ENCODE results near the gene EZR.

Gene EZR

DNA sequence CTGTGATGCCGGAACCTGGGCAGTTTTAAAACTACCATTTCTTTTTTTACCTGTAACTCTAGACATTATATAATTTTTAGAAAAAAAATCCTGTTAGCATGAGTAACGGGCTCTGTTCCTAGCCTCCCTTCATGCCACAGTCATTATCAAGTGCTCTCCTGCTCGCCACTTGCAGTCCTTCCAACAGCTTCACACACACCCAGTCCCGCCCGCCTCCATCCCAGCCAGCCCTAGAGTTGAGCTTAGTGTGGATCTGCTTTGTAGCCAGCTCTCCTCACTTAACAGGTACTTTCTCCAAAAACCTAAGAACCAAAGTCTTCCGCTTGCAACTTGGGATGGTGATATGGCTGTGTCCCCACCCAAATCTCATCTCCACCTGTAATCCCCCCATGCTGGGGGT is 51.5 kb downstream of the EZR start:
- Histone ChIP-seq H3K27me3 (ENCODE audit: control insufficient read depth, insufficient read depth, low read length, poor library complexity, severe bottlenecking) (no peaks in the 10 kb centered on the region), H3K36me3 (ENCODE audit: control insufficient read depth, insufficient read depth, low read length) (peaks cover 42% of the 10 kb centered on the region), H3K4me1 (ENCODE audit: control insufficient read depth, insufficient read depth, low read length) (no peaks in the 10 kb centered on the region), H3K27ac (ENCODE audit: insufficient read depth, low read depth, low read length, poor library complexity, severe bottlenecking) (no peak overlapping the region), H3K4me3 (ENCODE audit: insufficient read depth, low read depth, low read length) (no peak overlapping the region), H3K9me3 (ENCODE audit: control insufficient read depth, low read length) (no peaks in the 10 kb centered on the region)
- WGBS, 2 experiments = 95 to 96% methylated on average over 6 of the region's 6 CpGs

- H3K27me3 ChIP-seq (ENCODE audit: control insufficient read depth, insufficient read depth, low read length, poor library complexity, severe bottlenecking) = no peaks in the 10 kb centered on the region
- no peak overlapping the region for H3K27ac ChIP-seq (ENCODE audit: insufficient read depth, low read depth, low read length, poor library complexity, severe bottlenecking)
- H3K4me3 ChIP-seq (ENCODE audit: insufficient read depth, low read depth, low read length) = no peak overlapping the region
- H3K4me1 ChIP-seq (ENCODE audit: control insufficient read depth, insufficient read depth, low read length) = no peaks in the 10 kb centered on the region
- peaks cover 37% of the 10 kb centered on the region for H3K36me3 ChIP-seq (ENCODE audit: control insufficient read depth, insufficient read depth, low read length)
- H3K9me3 ChIP-seq (ENCODE audit: control insufficient read depth, low read length) = no peaks in the 10 kb centered on the region
- 95% methylated on average over 38 of the region's 38 CpGs for WGBS, 2 experiments
These were observed 52.3 kb downstream of the EZR start for GRCh38 chr6:158766621-158767455.

GRCh38 chr6:158765499-158766068 is 53.6 kb downstream of the EZR start:
- H3K9me3 ChIP-seq (ENCODE audit: control insufficient read depth, low read length) = no peaks in the 10 kb centered on the region
- H3K27ac ChIP-seq (ENCODE audit: insufficient read depth, low read depth, low read length, poor library complexity, severe bottlenecking) = no peak overlapping the region
- H3K27me3 ChIP-seq (ENCODE audit: control insufficient read depth, insufficient read depth, low read length, poor library complexity, severe bottlenecking) = no peaks in the 10 kb centered on the region
- 88 to 91% methylated on average over 13 of the region's 13 CpGs for WGBS, 2 experiments
- H3K36me3 ChIP-seq (ENCODE audit: control insufficient read depth, insufficient read depth, low read length) = peaks cover 35% of the 10 kb centered on the region
- H3K4me1 ChIP-seq (ENCODE audit: control insufficient read depth, insufficient read depth, low read length) = no peaks in the 10 kb centered on the region
- H3K4me3 ChIP-seq (ENCODE audit: insufficient read depth, low read depth, low read length) = no peak overlapping the region

- no peaks in the 10 kb centered on the region for H3K4me1 ChIP-seq (ENCODE audit: control insufficient read depth, insufficient read depth, low read length)
- no peaks in the 10 kb centered on the region for H3K27me3 ChIP-seq (ENCODE audit: control insufficient read depth, insufficient read depth, low read length, poor library complexity, severe bottlenecking)
- no peak overlapping the region for H3K27ac ChIP-seq (ENCODE audit: insufficient read depth, low read depth, low read length, poor library complexity, severe bottlenecking)
- H3K9me3 ChIP-seq (ENCODE audit: control insufficient read depth, low read length) = no peaks in the 10 kb centered on the region
- no peak overlapping the region for H3K4me3 ChIP-seq (ENCODE audit: insufficient read depth, low read depth, low read length)
- peaks cover 31% of the 10 kb centered on the region for H3K36me3 ChIP-seq (ENCODE audit: control insufficient read depth, insufficient read depth, low read length)
- WGBS, 2 experiments = 93% methylated on average over 9 of the region's 9 CpGs
These were observed 54.2 kb downstream of the EZR start for GRCh38 chr6:158764926-158765325.

DNA sequence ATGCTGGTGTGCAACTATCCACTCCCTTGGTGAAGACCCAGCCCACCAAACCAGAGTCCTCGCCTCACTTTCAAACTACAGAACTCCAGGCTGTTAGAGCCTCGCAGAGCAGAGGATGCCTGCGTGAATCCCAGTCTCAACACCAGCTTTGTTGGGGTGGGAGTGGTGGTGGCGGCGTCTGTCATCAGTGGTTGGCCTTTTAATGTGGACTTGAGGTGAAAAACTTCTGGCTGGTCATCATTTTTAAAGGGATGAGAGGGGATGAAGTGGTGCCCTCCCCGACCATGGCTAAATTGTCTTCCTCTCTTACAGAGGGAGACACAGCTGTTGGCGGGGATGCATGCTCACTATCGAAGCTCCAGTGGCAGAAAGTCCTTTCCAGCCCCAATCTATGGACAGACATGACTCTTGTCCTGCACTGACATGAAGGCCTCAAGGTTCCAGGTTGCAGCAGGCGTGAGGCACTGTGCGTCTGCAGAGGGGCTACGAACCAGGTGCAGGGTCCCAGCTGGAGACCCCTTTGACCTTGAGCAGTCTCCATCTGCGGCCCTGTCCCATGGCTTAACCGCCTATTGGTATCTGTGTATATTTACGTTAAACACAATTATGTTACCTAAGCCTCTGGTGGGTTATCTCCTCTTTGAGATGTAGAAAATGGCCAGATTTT is 54.9 kb downstream of the EZR start:
- WGBS, 2 experiments = 94 to 95% methylated on average over 14 of the region's 14 CpGs
- H3K36me3 ChIP-seq (ENCODE audit: control insufficient read depth, insufficient read depth, low read length) = peaks cover 25% of the 10 kb centered on the region
- no peaks in the 10 kb centered on the region for H3K4me1 ChIP-seq (ENCODE audit: control insufficient read depth, insufficient read depth, low read length)
- no peak overlapping the region for H3K4me3 ChIP-seq (ENCODE audit: insufficient read depth, low read depth, low read length)
- H3K27ac ChIP-seq (ENCODE audit: insufficient read depth, low read depth, low read length, poor library complexity, severe bottlenecking) = no peak overlapping the region
- no peaks in the 10 kb centered on the region for H3K27me3 ChIP-seq (ENCODE audit: control insufficient read depth, insufficient read depth, low read length, poor library complexity, severe bottlenecking)
- no peaks in the 10 kb centered on the region for H3K9me3 ChIP-seq (ENCODE audit: control insufficient read depth, low read length)

DNA sequence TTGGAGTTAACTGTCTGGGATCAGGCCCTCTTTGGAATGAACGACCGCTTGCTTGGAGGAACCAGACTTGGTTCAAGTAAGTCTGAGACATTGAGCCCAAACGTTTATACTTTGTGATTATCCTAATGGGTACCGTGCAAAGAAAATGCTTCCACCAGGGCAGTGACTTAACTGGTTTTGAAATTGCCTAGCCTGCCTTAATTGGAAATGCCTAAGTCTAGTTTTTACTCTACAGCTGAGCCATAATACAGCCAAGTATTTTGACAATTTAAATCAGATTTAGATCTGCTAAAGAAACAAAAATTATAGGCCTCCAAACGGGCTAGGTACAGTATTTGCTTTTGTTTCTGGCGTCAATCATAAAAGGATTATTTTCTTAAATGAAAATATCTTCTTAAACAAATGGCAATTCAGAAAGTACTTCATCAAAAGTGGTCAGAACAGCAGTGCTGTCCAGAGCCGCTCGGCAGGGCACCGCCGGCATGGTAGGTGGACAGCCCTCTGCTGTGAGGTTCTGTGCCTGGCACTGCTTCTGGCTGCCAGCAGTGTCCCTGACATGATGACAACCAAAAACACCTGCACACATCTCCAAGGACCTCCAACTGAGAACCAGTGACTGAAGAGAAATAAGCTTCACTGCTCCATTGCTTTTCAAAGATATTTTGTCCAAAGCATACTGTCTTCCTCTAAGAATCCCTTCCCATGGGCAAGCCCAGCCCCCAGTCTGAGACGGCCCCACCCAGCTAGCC is 55.6 kb downstream of the EZR start:
- WGBS, 2 experiments = 85% methylated on average over 11 of the region's 11 CpGs
- Histone ChIP-seq H3K36me3 (ENCODE audit: control insufficient read depth, insufficient read depth, low read length) (peaks cover 21% of the 10 kb centered on the region), H3K9me3 (ENCODE audit: control insufficient read depth, low read length) (no peaks in the 10 kb centered on the region), H3K4me3 (ENCODE audit: insufficient read depth, low read depth, low read length) (no peak overlapping the region), H3K27me3 (ENCODE audit: control insufficient read depth, insufficient read depth, low read length, poor library complexity, severe bottlenecking) (no peaks in the 10 kb centered on the region), H3K4me1 (ENCODE audit: control insufficient read depth, insufficient read depth, low read length) (no peaks in the 10 kb centered on the region), H3K27ac (ENCODE audit: insufficient read depth, low read depth, low read length, poor library complexity, severe bottlenecking) (no peak overlapping the region)

- Histone ChIP-seq H3K27ac (ENCODE audit: insufficient read depth, low read depth, low read length, poor library complexity, severe bottlenecking) (no peak overlapping the region), H3K27me3 (ENCODE audit: control insufficient read depth, insufficient read depth, low read length, poor library complexity, severe bottlenecking) (no peaks in the 10 kb centered on the region)
These were observed 56.3 kb downstream of the EZR start for GRCh38 chr6:158762787-158763433.

DNA sequence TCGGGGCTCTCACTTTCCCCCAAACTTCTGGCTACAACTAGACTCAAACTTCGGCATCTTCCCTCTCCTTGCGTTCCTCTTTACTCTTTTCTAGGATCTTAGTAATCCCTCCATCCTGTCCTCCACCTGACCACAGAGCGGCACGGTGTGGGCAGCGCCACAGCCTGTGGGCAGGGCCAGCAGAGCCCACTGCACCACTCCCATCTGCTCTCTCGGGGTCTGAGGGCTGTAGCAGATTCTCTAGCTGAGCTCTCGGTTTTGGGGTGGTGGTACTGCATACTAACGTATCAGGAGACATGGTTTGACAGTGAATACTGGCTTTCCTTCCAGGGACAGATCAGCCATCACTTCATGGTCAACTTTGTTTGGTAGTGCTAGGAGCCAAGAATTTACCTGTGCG is 57.4 kb downstream of the EZR start:
- H3K9me3 ChIP-seq (ENCODE audit: control insufficient read depth, low read length) = no peaks in the 10 kb centered on the region
- 92 to 94% methylated on average over 10 of the region's 10 CpGs for WGBS, 2 experiments
- no peaks in the 10 kb centered on the region for H3K27me3 ChIP-seq (ENCODE audit: control insufficient read depth, insufficient read depth, low read length, poor library complexity, severe bottlenecking)
- peaks cover 8% of the 10 kb centered on the region for H3K36me3 ChIP-seq (ENCODE audit: control insufficient read depth, insufficient read depth, low read length)
- H3K4me1 ChIP-seq (ENCODE audit: control insufficient read depth, insufficient read depth, low read length) = peaks cover 13% of the 10 kb centered on the region
- H3K27ac ChIP-seq (ENCODE audit: insufficient read depth, low read depth, low read length, poor library complexity, severe bottlenecking) = no peak overlapping the region
- H3K4me3 ChIP-seq (ENCODE audit: insufficient read depth, low read depth, low read length) = no peak overlapping the region

More at GRCh38 chr6:158762787-158763433, 56.3 kb downstream of the EZR start:
- Histone ChIP-seq H3K36me3 (ENCODE audit: control insufficient read depth, insufficient read depth, low read length) (peaks cover 15% of the 10 kb centered on the region), H3K4me1 (ENCODE audit: control insufficient read depth, insufficient read depth, low read length) (peaks cover 3% of the 10 kb centered on the region), H3K9me3 (ENCODE audit: control insufficient read depth, low read length) (no peaks in the 10 kb centered on the region), H3K4me3 (ENCODE audit: insufficient read depth, low read depth, low read length) (no peak overlapping the region)
- WGBS, 2 experiments = 90% methylated on average over 12 of the region's 12 CpGs

DNA sequence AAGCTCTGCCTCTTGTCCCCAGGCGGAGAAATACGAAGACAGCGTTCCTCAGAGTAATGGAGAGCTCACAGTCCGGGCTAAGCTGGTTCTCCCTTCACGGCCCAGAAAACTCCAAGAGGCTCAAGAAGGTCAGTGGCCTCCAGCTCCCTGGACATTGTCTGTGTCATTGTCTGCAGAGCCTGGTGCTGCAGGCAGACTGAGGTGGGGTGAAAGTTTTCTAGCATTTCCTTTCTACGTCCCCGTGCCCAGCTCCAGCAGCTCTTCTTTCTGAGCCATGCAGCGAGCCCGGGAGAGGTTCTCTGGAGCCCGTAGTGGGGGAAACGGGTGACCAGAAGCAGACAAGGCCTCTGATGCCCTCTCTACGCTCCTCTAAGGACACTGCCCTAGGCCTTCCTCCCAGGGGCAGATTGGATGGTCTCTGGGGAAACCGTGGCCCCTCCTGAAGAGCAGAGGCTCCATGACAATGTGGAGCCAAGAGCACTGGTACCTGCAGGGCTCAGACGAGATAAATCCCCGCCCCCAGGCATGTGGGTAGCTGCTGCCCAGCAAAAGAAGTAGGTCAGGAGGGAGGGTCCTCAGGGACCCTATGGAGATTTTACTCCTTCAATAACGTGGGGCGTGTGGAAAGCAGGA is 58.4 kb downstream of the EZR start:
- Histone ChIP-seq H3K4me1 (ENCODE audit: control insufficient read depth, insufficient read depth, low read length) (peaks cover 13% of the 10 kb centered on the region), H3K27ac (ENCODE audit: insufficient read depth, low read depth, low read length, poor library complexity, severe bottlenecking) (no peak overlapping the region), H3K9me3 (ENCODE audit: control insufficient read depth, low read length) (no peaks in the 10 kb centered on the region), H3K36me3 (ENCODE audit: control insufficient read depth, insufficient read depth, low read length) (peaks cover 4% of the 10 kb centered on the region), H3K4me3 (ENCODE audit: insufficient read depth, low read depth, low read length) (no peak overlapping the region), H3K27me3 (ENCODE audit: control insufficient read depth, insufficient read depth, low read length, poor library complexity, severe bottlenecking) (no peaks in the 10 kb centered on the region)
- WGBS, 2 experiments = 77 to 79% methylated on average over 17 of the region's 17 CpGs

All from ectodermal cell (in vitro differentiated cells).